Sigmoid colon (tissue), 3 donors: ENCODE data around the gene ALMS1.

Source experiments
- CTCF ChIP-seq, 4 experiments: fragments of 450-650 bp in 3 of 4; fragments of 200-600 bp in 1 of 4; IDR thresholded peaks; one replicate each; pipeline ENCODE4 v1.5.1; 2016 to 2019; ENCODE audit warnings: antibody characterized with exemption in 4 of 4, mild to moderate bottlenecking in 3 of 4, moderate library complexity in 2 of 4
- POLR2A ChIP-seq, 2 donors: fragments of 450-650 bp; IDR thresholded peaks; one replicate each; pipeline ENCODE4 v1.6.1; 2016; ENCODE audit warnings: antibody characterized with exemption in 2 of 2, mild to moderate bottlenecking in 2 of 2, moderate library complexity in 2 of 2

GRCh38 chr2:73638429-73638828 lies 252.8 kb downstream of the ALMS1 start:
- TF ChIP-seq CTCF (IDR thresholded peaks at IDR 0.05) (no peak), POLR2A (IDR thresholded peaks at IDR 0.05) (no peak)
